ENCODE data around the gene RXRA.
"Not testable (repeated sequence)": the region's sequence is repeated elsewhere in the genome, so short reads cannot be mapped to it uniquely, and the experiment has no call there.

Gene RXRA

GRCh38 chr9:134293611-134294152 is 32.6 kb upstream of the RXRA start:
- no peak for DNase-seq (ENCODE audit: low read depth in 2 of 2)

- DNase-seq (ENCODE audit: low read depth in 2 of 2) = no peak
Measured at GRCh38 chr9:134294153-134295071, 31.8 kb upstream of the RXRA start.

- no peak for DNase-seq (ENCODE audit: low read depth in 2 of 2)
Measured at GRCh38 chr9:134295101-134295745, 31.0 kb upstream of the RXRA start.

GRCh38 chr9:134295746-134296250 is 30.5 kb upstream of the RXRA start:
- DNase-seq (ENCODE audit: low read depth in 2 of 2) = no peak

GRCh38 chr9:134296301-134297082 is 29.8 kb upstream of the RXRA start:
- DNase-seq (ENCODE audit: low read depth in 2 of 2) = no peak

GRCh38 chr9:134297083-134297410 is 29.2 kb upstream of the RXRA start:
- DNase-seq (ENCODE audit: low read depth in 2 of 2) = no peak

GRCh38 chr9:134297576-134297975 is 28.7 kb upstream of the RXRA start:
- DNase-seq (ENCODE audit: low read depth in 2 of 2) = no peak

- DNase-seq (ENCODE audit: low read depth in 2 of 2) = no peak
Measured at GRCh38 chr9:134298000-134298399, 28.3 kb upstream of the RXRA start.

GRCh38 chr9:134299068-134299467 is 27.2 kb upstream of the RXRA start:
- no peak for DNase-seq (ENCODE audit: low read depth in 2 of 2)

GRCh38 chr9:134299883-134300282 is 26.4 kb upstream of the RXRA start:
- DNase-seq (ENCODE audit: low read depth in 2 of 2) = no peak

GRCh38 chr9:134301387-134302129 is 24.7 kb upstream of the RXRA start:
- peak in 1 of 2 experiments; percentile 51 for DNase-seq (ENCODE audit: low read depth in 2 of 2)

- no peak for DNase-seq (ENCODE audit: low read depth in 2 of 2)
Measured at GRCh38 chr9:134302130-134302817, 24.0 kb upstream of the RXRA start.

GRCh38 chr9:134303601-134304000 is 22.7 kb upstream of the RXRA start:
- no peak for DNase-seq (ENCODE audit: low read depth in 2 of 2)

- DNase-seq (ENCODE audit: low read depth in 2 of 2) = no peak
Measured at GRCh38 chr9:134304261-134304660, 22.0 kb upstream of the RXRA start.

- no peak for DNase-seq (ENCODE audit: low read depth in 2 of 2)
Measured at GRCh38 chr9:134304690-134305089, 21.6 kb upstream of the RXRA start.

GRCh38 chr9:134305533-134305932 is 20.7 kb upstream of the RXRA start:
- no peak for DNase-seq (ENCODE audit: low read depth in 2 of 2)

GRCh38 chr9:134306042-134306441 is 20.2 kb upstream of the RXRA start:
- not testable (repeated sequence) for DNase-seq (ENCODE audit: low read depth in 2 of 2)

- DNase-seq (ENCODE audit: low read depth in 2 of 2) = no peak
Measured at GRCh38 chr9:134306636-134307600, 19.3 kb upstream of the RXRA start.
